Fibroblast of pulmonary artery (primary cell): ENCODE measurements around the gene TMC4.
"Not testable (repeated sequence)": the region's sequence is repeated elsewhere in the genome, so short reads cannot be mapped to it uniquely, and the experiment has no call there.

Experiments used
- DNase-seq: peaks from one replicate; pipeline ENCODE4 v3.0.0-alpha.2; 2010; ENCODE audit warnings: low read depth
- H3K4me3 ChIP-seq: replicated peaks from 2 replicates; pipeline ENCODE4 v1.5.1; 2011; ENCODE audit warnings: low read depth, mild to moderate bottlenecking, control low read depth, low read length, moderate library complexity
- CTCF ChIP-seq: IDR thresholded peaks from 2 replicates; pipeline ENCODE4 v1.5.1; 2011; ENCODE audit warnings: mild to moderate bottlenecking, control low read depth, low read length, inconsistent platforms; ENCODE audit errors: missing control alignments

The TMC4 gene

GRCh38 chr19:54199401-54199800, 26.4 kb upstream of the TMC4 start:
- TF ChIP-seq CTCF: no peak
- no peak overlapping the region for H3K4me3 ChIP-seq
- DNase-seq: no peak

- H3K4me3 ChIP-seq: no peak overlapping the region
- DNase-seq: no peak
- no peak for TF ChIP-seq CTCF
Observed at GRCh38 chr19:54197121-54197520, 24.2 kb upstream of the TMC4 start.

GRCh38 chr19:54196536-54196935, 23.6 kb upstream of the TMC4 start:
- no peak for DNase-seq
- H3K4me3 ChIP-seq: no peak overlapping the region
- TF ChIP-seq CTCF: no peak

GRCh38 chr19:54194463-54194862, 21.5 kb upstream of the TMC4 start:
- not testable (repeated sequence) for DNase-seq, H3K4me3 ChIP-seq

- no peak overlapping the region for H3K4me3 ChIP-seq
- no peak for TF ChIP-seq CTCF
- no peak for DNase-seq
Observed at GRCh38 chr19:54193011-54193410, 20.1 kb upstream of the TMC4 start.

- no peak for DNase-seq
- no peak for TF ChIP-seq CTCF
- peak overlapping the region; percentile 84 for H3K4me3 ChIP-seq
Observed at GRCh38 chr19:54191811-54192453, 19.0 kb upstream of the TMC4 start.

- peak within 1 kb of the TSS; percentile 84 for H3K4me3 ChIP-seq
- no peak for TF ChIP-seq CTCF
- DNase-seq: peak; percentile 82
Observed at GRCh38 chr19:54191011-54191810, 18.3 kb upstream of the TMC4 start, which contains the start of gene TSEN34. Gene TSEN34, plus strand, starts transcription at chr19:54191308. Its CDS starts 57 bp downstream, at chr19:54191365.
